Measurements from ENCODE around the gene IYD. TPM values are rescaled to one million over a fixed set of nuclear protein-coding genes. Genes with fewer than 3 reads are reported as not detected.

Gene IYD
- total and polyA plus RNA-seq, 2 donors = 0.02 TPM; not detected in 1

DNA sequence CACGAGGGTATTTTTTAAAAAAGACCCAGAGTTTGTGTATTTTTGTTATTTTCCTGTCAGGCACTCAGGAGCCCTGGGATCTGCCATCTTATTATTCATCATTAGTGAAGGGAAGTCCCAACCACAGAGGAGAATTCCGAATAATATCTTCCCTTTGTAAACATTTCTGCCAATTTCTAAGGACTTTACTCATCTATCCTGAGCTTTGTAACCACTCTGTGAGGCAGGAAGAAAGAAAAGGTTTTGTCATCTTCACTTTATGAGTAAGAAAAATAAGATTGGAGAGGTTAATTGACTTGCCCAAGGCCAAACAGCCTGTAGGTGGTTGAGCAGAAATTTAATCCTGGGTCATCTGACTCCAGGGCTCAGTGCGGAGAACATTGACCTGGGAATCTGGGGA, 23.0 kb upstream of the IYD start:
- no peaks in the 10 kb centered on the region for H3K4me1 ChIP-seq (ENCODE audit: control insufficient read depth in 2 of 2, insufficient read depth in 2 of 2, low read length in 2 of 2)
- no peaks in the 10 kb centered on the region for H3K27me3 ChIP-seq (ENCODE audit: control insufficient read depth in 2 of 2, insufficient read depth in 1 of 2, low read length in 1 of 2)
- no peaks in the 10 kb centered on the region for H3K36me3 ChIP-seq (ENCODE audit: control insufficient read depth in 2 of 2, insufficient read depth in 2 of 2, low read length in 1 of 2)
- DNase-seq (ENCODE audit: low read depth in 6 of 9, low spot score in 9 of 9) = no peak
- no peak overlapping the region for H3K4me3 ChIP-seq (ENCODE audit: low read length in 2 of 2)
- 67% methylated on average over 3 of the region's 3 CpGs for WGBS
- H3K27ac ChIP-seq (ENCODE audit: low read depth in 1 of 2, low read length in 1 of 2) = no peak overlapping the region
- no peaks in the 10 kb centered on the region for H3K9me3 ChIP-seq (ENCODE audit: control insufficient read depth in 2 of 2, insufficient read depth in 1 of 2, low read length in 1 of 2)

GRCh38 chr6:150346346-150346745, 22.5 kb upstream of the IYD start:
- Histone ChIP-seq H3K27me3 (ENCODE audit: control insufficient read depth in 2 of 2, insufficient read depth in 1 of 2, low read length in 1 of 2) (no peaks in the 10 kb centered on the region), H3K4me3 (ENCODE audit: low read length in 2 of 2) (no peak overlapping the region), H3K27ac (ENCODE audit: low read depth in 1 of 2, low read length in 1 of 2) (no peak overlapping the region), H3K9me3 (ENCODE audit: control insufficient read depth in 2 of 2, insufficient read depth in 1 of 2, low read length in 1 of 2) (no peaks in the 10 kb centered on the region), H3K4me1 (ENCODE audit: control insufficient read depth in 2 of 2, insufficient read depth in 2 of 2, low read length in 2 of 2) (no peaks in the 10 kb centered on the region), H3K36me3 (ENCODE audit: control insufficient read depth in 2 of 2, insufficient read depth in 2 of 2, low read length in 1 of 2) (no peaks in the 10 kb centered on the region)
- peak in 1 of 9 donors; percentile 2 for DNase-seq (ENCODE audit: low read depth in 6 of 9, low spot score in 9 of 9)
- WGBS = 94% methylated on average over 2 of the region's 2 CpGs

DNA sequence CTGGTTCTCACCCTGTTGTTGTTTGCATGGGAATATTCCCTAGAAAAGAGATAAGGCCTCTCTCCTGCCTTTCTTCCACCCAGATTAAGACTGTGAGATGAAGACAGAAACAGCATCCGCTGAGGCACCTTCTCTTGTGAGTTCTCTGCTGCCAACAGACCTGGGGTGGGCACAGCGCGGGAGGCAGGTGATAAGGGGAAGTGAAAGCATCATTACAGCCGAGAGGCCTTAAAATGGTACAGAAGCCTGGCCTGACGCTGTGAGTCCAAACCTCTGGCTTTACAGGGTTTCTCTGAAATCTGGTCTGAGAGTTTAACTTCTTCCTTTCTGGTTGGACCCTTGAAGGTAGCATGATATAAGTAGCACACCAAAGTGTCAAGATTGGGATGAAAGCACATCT, 21.0 kb upstream of the IYD start:
- Histone ChIP-seq H3K27me3 (ENCODE audit: control insufficient read depth in 2 of 2, insufficient read depth in 1 of 2, low read length in 1 of 2) (no peaks in the 10 kb centered on the region), H3K9me3 (ENCODE audit: control insufficient read depth in 2 of 2, insufficient read depth in 1 of 2, low read length in 1 of 2) (no peaks in the 10 kb centered on the region), H3K36me3 (ENCODE audit: control insufficient read depth in 2 of 2, insufficient read depth in 2 of 2, low read length in 1 of 2) (no peaks in the 10 kb centered on the region), H3K4me1 (ENCODE audit: control insufficient read depth in 2 of 2, insufficient read depth in 2 of 2, low read length in 2 of 2) (no peaks in the 10 kb centered on the region), H3K4me3 (ENCODE audit: low read length in 2 of 2) (no peak overlapping the region), H3K27ac (ENCODE audit: low read depth in 1 of 2, low read length in 1 of 2) (no peak overlapping the region)
- 77% methylated on average over 5 of the region's 5 CpGs for WGBS
- DNase-seq (ENCODE audit: low read depth in 6 of 9, low spot score in 9 of 9) = no peak

GRCh38 chr6:150349546-150349945, 19.3 kb upstream of the IYD start:
- Histone ChIP-seq H3K4me3 (ENCODE audit: low read length in 2 of 2) (no peak overlapping the region), H3K27ac (ENCODE audit: low read depth in 1 of 2, low read length in 1 of 2) (no peak overlapping the region), H3K36me3 (ENCODE audit: control insufficient read depth in 2 of 2, insufficient read depth in 2 of 2, low read length in 1 of 2) (no peaks in the 10 kb centered on the region), H3K27me3 (ENCODE audit: control insufficient read depth in 2 of 2, insufficient read depth in 1 of 2, low read length in 1 of 2) (no peaks in the 10 kb centered on the region), H3K4me1 (ENCODE audit: control insufficient read depth in 2 of 2, insufficient read depth in 2 of 2, low read length in 2 of 2) (no peaks in the 10 kb centered on the region), H3K9me3 (ENCODE audit: control insufficient read depth in 2 of 2, insufficient read depth in 1 of 2, low read length in 1 of 2) (no peaks in the 10 kb centered on the region)
- no peak for DNase-seq (ENCODE audit: low read depth in 6 of 9, low spot score in 9 of 9)
- 69% methylated on average over 4 of the region's 4 CpGs for WGBS

- DNase-seq (ENCODE audit: low read depth in 6 of 9, low spot score in 9 of 9) = no peak
- Histone ChIP-seq H3K27ac (ENCODE audit: low read depth in 1 of 2, low read length in 1 of 2) (no peak overlapping the region), H3K4me3 (ENCODE audit: low read length in 2 of 2) (no peak overlapping the region), H3K27me3 (ENCODE audit: control insufficient read depth in 2 of 2, insufficient read depth in 1 of 2, low read length in 1 of 2) (no peaks in the 10 kb centered on the region), H3K4me1 (ENCODE audit: control insufficient read depth in 2 of 2, insufficient read depth in 2 of 2, low read length in 2 of 2) (no peaks in the 10 kb centered on the region), H3K9me3 (ENCODE audit: control insufficient read depth in 2 of 2, insufficient read depth in 1 of 2, low read length in 1 of 2) (no peaks in the 10 kb centered on the region), H3K36me3 (ENCODE audit: control insufficient read depth in 2 of 2, insufficient read depth in 2 of 2, low read length in 1 of 2) (no peaks in the 10 kb centered on the region)
- WGBS = 56% methylated on average over 5 of the region's 5 CpGs
Measured at GRCh38 chr6:150352321-150353296, 16.2 kb upstream of the IYD start.

DNA sequence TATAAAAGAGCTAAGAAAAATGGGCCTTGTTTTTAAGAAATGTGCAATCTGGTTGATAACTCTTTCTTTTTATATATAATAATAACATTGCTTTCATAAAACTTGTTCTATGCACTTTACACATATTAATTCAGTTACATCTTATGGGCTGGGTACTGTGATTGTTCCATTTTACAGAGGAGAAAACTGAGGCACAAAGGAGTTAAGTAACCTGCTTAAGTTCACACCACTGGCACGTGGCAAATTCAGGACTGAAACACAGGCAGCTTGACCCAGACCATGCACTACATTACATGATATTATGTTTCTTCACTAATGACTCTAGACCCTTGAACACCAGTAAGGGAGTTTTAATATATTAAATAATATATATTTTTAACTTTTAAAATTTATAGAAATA, 15.4 kb upstream of the IYD start:
- H3K36me3 ChIP-seq (ENCODE audit: control insufficient read depth in 2 of 2, insufficient read depth in 2 of 2, low read length in 1 of 2) = no peaks in the 10 kb centered on the region
- H3K4me3 ChIP-seq (ENCODE audit: low read length in 2 of 2) = no peak overlapping the region
- no peak overlapping the region for H3K27ac ChIP-seq (ENCODE audit: low read depth in 1 of 2, low read length in 1 of 2)
- H3K27me3 ChIP-seq (ENCODE audit: control insufficient read depth in 2 of 2, insufficient read depth in 1 of 2, low read length in 1 of 2) = no peaks in the 10 kb centered on the region
- DNase-seq (ENCODE audit: low read depth in 6 of 9, low spot score in 9 of 9) = no peak
- 92% methylated on average over 1 of the region's 1 CpG for WGBS
- H3K9me3 ChIP-seq (ENCODE audit: control insufficient read depth in 2 of 2, insufficient read depth in 1 of 2, low read length in 1 of 2) = no peaks in the 10 kb centered on the region
- H3K4me1 ChIP-seq (ENCODE audit: control insufficient read depth in 2 of 2, insufficient read depth in 2 of 2, low read length in 2 of 2) = no peaks in the 10 kb centered on the region

DNA sequence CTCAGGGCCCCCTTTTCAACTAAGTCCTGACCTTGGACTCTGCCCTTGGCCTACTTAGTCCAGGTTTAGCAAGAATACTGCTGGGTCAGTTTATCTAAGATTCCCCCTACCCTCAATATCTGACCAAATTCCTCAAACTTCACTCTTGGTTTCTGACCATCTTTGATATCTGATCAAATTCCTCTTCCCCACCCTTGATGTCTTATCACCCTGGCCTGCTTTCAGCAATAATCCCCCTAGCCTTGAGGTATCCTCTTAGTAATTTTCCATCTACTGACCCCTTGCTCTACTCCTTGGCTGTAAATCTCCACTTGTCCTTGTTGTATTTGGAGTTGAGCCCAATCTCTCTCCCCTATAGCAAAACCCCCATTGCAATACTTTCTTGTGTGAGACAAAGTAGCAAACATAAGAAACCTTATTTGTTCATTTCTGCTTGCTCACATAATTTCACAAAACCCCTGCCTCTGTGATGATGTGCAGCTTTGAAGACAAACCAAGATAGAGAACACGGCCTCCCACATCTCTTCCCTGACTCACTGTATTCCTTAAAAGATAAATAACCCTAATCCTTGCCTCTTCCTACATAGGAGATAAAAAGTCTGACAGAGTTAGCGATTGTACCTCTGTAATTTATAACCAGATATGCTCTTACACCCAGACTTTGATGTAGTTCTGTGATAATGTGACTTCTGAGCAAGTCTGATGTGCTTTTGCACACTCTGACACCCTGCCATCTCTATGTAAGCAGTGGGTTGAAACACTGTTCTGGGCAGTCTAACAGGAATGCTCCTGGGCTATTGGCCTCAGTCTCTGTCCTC, 13.8 kb upstream of the IYD start:
- DNase-seq (ENCODE audit: low read depth in 6 of 9, low spot score in 9 of 9) = no peak
- WGBS = 95% methylated on average over 2 of the region's 2 CpGs
- Histone ChIP-seq H3K9me3 (ENCODE audit: control insufficient read depth in 2 of 2, insufficient read depth in 1 of 2, low read length in 1 of 2) (no peaks in the 10 kb centered on the region), H3K4me1 (ENCODE audit: control insufficient read depth in 2 of 2, insufficient read depth in 2 of 2, low read length in 2 of 2) (no peaks in the 10 kb centered on the region), H3K36me3 (ENCODE audit: control insufficient read depth in 2 of 2, insufficient read depth in 2 of 2, low read length in 1 of 2) (no peaks in the 10 kb centered on the region), H3K27me3 (ENCODE audit: control insufficient read depth in 2 of 2, insufficient read depth in 1 of 2, low read length in 1 of 2) (no peaks in the 10 kb centered on the region), H3K27ac (ENCODE audit: low read depth in 1 of 2, low read length in 1 of 2) (no peak overlapping the region), H3K4me3 (ENCODE audit: low read length in 2 of 2) (no peak overlapping the region)

DNA sequence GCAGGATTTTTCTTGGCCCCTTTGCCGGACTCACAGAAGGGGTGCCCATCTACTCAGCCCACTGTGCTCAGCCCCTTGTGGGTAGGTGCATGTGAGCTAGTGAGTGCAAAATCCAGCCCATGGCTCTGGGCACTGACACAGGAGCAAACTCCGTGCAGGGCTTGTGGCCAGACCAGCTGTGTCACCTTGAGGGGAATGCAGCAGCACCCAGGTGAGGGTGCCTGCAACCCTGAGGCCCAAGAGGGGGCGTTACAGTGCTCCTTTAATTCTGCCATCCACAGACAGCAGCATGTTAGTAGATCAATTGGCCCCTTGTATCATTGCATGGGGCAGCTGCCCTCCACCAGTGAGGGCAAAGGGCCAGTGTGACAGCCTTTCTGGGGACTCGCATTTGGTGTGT, 12.9 kb upstream of the IYD start:
- WGBS = 88% methylated on average over 4 of the region's 4 CpGs
- DNase-seq (ENCODE audit: low read depth in 6 of 9, low spot score in 9 of 9) = no peak
- Histone ChIP-seq H3K27ac (ENCODE audit: low read depth in 1 of 2, low read length in 1 of 2) (no peak overlapping the region), H3K4me3 (ENCODE audit: low read length in 2 of 2) (no peak overlapping the region), H3K9me3 (ENCODE audit: control insufficient read depth in 2 of 2, insufficient read depth in 1 of 2, low read length in 1 of 2) (no peaks in the 10 kb centered on the region), H3K4me1 (ENCODE audit: control insufficient read depth in 2 of 2, insufficient read depth in 2 of 2, low read length in 2 of 2) (no peaks in the 10 kb centered on the region), H3K36me3 (ENCODE audit: control insufficient read depth in 2 of 2, insufficient read depth in 2 of 2, low read length in 1 of 2) (no peaks in the 10 kb centered on the region), H3K27me3 (ENCODE audit: control insufficient read depth in 2 of 2, insufficient read depth in 1 of 2, low read length in 1 of 2) (no peaks in the 10 kb centered on the region)

DNA sequence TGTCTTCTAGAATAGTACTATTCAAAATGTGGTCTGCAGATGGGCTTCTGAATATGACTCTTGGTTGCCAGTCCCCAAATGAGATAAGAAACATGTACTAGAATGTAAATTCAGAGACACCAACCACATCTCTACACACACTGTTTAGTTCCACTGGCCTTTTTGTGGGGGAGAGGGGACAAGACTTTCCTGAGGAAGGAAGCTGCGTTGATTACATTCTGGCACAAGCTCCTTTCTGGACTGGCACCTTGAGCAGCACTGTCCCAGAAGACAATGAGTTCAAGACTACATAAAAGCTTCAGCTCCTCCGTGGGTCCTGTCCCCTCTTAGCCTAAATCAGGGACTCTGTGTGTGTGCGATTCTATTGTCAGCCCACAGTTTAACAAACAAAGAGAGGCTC, 6.9 kb upstream of the IYD start:
- Histone ChIP-seq H3K4me1 (ENCODE audit: control insufficient read depth in 2 of 2, insufficient read depth in 2 of 2, low read length in 2 of 2) (no peaks in the 10 kb centered on the region), H3K27me3 (ENCODE audit: control insufficient read depth in 2 of 2, insufficient read depth in 1 of 2, low read length in 1 of 2) (no peaks in the 10 kb centered on the region), H3K27ac (ENCODE audit: low read depth in 1 of 2, low read length in 1 of 2) (no peak overlapping the region), H3K9me3 (ENCODE audit: control insufficient read depth in 2 of 2, insufficient read depth in 1 of 2, low read length in 1 of 2) (no peaks in the 10 kb centered on the region), H3K4me3 (ENCODE audit: low read length in 2 of 2) (no peak overlapping the region), H3K36me3 (ENCODE audit: control insufficient read depth in 2 of 2, insufficient read depth in 2 of 2, low read length in 1 of 2) (no peaks in the 10 kb centered on the region)
- DNase-seq (ENCODE audit: low read depth in 6 of 9, low spot score in 9 of 9) = no peak
- 90% methylated on average over 3 of the region's 3 CpGs for WGBS

Measured in thymus (tissue), 11 donors.